Astrocyte of the hippocampus (primary cell): ENCODE measurements around the gene CSNK1G2.

ENCODE experiments used
- DNase-seq: peaks from one replicate; pipeline ENCODE4 v3.0.0; 2011; ENCODE audit warnings: low read depth, low spot score

Gene CSNK1G2

DNA sequence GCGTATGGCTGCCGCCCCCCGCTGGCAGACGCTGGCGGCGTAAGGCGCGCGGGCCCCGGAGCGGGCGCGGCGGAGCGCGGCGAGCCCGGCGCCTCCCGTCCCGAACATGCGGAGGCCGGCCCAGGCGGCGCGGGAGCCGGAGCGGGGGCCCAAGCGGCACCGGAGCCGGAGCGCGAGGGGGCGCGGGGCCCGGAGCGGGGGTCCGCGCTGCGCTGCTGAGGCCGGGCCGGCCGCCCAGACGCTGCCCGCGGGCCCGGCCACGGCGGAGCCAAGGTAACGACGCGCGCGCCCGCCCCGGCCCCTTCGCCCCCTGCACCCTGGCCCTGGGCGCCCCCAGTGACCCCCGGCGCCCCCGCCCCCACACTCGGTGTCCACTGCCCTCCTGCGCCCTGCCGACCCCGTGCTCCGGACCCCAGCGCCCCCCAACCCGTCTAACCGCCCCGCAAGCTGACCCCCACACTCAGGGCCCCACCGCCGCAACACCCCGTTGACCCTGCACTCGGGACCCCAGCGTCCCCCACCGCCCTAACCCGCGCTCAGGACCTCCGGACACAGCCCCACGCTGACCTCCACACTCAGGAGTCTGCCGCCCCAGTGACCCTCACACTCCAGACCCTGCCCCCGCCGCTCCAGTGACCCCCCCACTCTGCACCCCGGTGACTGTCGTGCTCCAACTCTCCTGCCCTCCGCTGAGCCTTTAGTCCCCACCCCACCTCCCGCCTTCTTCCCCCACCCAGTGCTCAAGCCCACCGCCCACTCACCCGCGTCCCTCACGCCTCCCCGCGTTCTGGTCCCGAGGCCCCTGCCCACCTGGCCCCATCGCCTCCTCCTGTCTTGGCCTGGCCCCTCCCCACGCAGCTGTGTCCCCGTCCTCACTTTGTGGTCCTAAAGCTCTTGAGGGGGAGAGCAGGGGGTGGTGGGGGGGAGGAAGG lies at the start of gene CSNK1G2:
TSS of gene CSNK1G2 (plus strand) at position 27 of the 932 bp plus-strand sequence. CDS start 28,601 bp downstream, outside the sequence.
- no peak for DNase-seq

DNA sequence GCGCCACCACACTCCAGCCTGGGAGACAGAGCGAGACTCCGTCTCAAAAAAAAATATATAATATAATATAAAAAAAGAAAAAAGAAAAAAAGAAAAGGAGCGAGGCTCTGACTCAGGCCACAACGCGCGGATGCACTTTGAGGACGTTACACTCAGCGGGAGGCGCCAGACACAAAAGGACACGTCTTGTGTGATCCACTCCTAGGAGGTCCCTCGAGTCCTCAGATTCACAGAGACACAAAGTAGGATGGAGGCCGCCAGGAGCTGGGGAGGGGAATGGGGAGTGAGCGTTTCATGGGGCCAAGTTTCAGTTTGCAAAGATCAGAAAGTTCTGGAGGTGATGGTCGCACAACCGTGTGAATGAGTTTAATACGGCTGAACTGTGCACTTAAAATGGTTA lies 47.2 kb upstream of the CSNK1G2 start:
- DNase-seq, result no peak

DNA sequence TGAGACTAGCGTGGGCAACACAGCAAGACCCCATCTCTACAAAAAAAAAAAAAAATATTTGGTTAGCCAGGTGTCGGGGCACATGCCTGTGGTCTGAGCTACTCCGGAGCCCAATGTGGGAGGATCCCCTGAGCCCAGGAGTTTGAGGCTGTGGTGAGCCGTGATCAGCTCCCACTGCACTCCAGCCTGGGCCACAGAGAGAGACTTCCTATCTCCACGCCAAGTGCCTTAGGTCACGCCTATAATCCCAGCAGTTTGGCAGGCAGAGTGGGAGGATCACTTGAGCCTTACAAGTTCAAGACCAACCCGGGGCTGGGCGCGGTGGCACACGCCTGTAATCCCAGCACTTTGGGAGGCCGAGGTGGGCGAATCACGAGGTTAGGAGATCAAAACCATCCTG lies 44.5 kb upstream of the CSNK1G2 start:
- DNase-seq, result no peak

DNA sequence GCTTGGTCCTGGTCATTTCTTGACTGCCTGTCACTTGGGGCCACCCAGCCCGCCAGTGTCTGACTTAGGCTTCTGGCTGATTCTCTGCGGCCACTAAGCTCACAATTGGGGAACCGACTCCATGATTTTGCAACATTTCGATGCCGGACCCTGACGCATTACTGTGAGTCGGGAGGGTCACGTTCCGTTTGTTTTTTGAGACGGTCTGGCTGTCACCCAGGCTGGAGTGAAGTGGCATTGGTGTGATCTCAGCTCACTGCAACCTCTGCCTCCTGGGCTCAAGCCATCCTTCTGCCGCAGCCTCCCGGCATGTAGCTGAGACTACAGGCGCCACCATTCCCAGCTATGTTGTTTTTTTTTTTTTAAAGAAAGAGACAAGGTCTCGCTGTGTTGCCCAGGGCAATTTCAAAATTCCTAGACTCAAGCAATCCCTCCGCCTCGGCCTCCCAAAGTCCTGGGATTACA lies 39.0 kb upstream of the CSNK1G2 start:
- no peak for DNase-seq

DNA sequence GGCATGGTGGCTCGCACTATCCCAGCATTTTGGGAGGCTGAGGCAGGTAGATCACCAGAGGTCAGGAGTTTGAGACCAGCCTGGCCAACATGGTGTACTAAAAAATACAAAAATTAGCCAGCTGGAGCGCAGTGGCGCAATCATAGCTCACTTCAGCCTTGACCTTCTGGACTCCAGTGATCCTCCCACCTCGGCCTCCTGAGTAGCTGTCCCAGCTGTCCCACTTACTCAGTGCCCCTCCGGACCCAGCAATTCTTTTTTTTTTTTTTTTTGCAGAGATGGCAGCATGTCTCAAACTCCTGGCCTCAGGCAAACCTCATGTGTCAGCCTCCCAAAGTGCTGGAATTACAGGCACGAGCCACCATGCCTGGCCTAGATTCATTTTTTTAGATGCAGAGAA lies 38.0 kb upstream of the CSNK1G2 start:
- DNase-seq, result no peak

DNA sequence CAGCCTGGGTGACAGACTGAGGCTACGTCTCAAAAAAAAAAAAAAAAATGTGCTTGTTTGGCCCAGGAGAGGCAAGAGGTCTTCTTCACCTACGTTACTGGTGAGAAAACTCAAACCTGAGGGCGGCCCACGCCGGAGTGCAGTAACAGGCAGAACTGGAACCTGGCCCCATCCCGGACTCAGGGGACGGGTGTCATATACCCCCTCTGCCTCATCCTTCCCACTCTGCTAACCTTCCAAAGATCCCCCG lies 36.2 kb upstream of the CSNK1G2 start:
- DNase-seq, result no peak

DNA sequence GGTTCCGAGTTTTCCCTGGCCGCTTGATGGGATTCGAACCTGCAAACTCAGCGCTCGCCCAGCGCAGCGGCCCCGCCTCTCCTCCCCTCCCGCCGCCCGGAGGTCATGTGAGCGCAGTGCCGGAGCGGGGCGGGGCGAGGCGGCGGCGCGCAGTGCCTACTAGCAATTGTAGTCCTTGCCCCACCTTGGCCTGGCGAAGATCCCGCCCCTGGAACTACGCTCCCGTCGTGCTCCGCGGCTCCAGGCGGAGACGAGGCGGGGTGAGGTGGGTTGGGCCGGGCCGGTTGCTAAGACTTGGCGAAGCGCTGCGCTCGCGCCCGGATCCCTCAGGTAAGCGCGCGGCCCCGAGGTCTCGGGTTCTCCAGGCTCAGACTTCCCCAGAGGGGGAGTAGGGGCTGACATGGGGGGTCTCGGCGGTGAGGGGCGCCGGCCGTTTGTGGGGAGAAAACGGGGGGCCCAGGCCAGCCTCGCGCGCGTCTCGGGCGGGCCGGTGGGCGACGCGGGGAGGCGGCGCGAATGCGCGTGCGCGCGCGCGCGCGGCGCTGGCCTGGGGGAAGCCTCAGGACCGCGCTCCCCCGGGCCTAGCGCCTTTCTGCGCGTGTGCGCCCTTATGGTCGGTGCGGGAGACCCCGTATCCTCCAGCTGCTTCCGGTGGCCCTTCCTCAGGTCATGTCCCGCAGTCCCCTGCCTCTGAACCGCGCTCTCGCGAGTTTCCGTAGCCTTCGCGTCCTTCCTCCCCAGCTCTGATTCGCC lies 35.7 kb upstream of the CSNK1G2 start, which contains the start of the genes ADAT3 and SCAMP4:
TSS of gene ADAT3 (plus strand) at position 290 of the 753 bp plus-strand sequence. CDS start 6,649 bp downstream, outside the sequence.
TSS of gene SCAMP4 (plus strand) at position 290 of the 753 bp plus-strand sequence. CDS start 9,621 bp downstream, outside the sequence.
- peak; percentile 100 for DNase-seq

DNA sequence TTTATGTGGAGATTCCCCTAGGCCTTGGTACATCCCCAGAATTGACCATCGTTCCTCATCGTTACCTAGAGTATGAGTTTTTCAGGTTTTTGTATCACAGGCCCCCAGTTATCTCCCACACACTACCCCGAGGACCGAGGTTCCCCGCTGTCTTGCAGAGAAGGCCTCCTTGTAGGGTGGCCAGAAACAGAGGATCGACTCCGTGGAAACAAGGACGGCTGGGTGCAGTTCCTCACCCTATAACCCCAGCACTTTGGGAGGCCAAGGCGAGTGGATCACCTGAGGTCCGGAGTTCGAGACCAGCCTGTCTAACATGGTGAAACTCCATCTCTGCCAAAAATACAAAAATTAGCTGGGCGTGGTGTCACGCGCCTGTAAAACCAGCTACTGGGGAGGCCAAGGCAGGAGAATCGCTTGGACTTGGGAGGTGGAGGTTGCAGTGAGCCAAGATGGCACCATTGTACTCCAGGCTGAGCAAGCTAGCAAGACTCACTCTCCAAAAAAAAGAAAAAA lies 35.1 kb upstream of the CSNK1G2 start:
- DNase-seq, result no peak

DNA sequence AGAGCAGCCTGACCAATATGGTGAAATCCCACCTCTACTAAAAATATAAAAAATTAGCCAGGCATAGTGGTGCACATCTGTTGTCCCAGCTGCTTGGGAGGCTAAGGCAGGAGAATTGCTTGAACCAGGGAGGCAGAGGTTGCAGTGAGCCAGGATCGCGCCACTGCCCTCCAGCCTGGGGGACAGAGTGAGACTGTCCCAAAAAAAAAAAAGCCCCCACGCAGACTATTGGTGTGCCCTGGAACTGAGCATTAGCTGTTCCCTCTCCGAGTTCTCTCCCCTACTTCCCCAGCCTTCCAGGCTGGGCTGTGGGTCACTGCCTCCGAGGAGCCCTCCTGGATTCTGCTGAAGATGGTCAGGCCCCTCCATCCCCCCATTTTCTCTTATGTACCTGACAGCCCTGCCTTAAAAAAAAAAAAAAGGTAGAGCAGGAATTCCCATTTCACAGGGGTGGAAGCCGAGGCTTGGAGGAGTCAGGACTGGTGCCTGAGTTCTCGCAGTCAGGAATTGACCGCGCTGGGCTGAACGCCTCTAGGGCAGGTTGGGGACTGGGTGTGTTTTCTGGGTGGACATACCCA lies 33.9 kb upstream of the CSNK1G2 start:
- no peak for DNase-seq

DNA sequence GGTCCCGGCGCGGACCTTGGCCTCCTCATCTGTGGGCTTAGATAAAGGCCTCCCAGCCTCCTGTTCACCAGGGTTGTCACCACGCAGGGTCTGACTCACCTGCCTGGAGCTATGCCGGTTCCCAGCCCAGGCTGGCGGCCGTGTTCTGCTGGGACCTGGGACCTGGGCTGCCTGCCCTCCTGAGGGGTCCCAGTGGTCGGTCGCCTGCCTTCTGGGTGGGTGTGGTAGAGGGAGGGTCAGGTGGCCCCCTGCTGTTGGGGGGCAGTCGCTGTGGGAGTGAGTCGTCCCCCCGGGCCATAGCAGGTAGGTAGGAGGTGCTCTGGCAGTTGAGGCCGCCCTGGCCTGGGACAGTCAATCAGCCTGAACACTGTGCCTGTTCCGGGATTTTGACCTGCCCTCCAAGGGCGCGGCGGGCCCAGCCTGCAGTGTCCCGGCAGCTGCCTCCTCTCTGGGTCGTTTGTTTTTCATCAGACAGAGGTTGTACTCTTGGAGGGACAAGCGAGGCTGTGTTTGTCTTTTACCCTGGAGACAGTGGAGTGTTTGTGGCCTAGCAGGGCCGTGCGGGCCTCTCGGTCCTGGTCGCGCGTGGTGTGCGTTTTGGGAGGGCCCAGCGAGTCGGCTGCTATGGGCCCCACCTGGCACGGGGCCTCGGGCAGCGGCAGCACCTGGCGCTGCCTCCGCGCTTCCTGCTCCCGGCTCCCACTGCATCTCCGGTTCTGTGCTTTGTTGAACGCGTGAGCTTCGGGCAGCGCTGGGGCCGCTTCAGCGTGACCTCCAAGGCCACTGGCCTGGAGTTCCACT lies 33.2 kb upstream of the CSNK1G2 start:
- DNase-seq, result no peak

DNA sequence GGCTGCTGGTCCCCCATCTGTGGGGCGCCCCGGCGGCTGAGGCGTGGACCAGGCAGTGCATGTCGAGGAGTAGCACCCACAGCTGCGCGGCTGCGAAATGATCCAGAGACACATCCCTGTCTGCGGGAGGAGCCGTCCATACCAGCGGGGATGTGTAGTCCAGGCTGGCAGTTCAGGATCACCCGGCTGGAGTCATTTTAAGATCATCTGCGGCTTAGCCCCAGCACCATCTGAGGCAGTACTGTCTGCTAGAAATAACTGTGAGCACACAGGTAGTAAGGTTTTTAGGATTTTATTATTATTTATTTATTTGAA lies 32.7 kb upstream of the CSNK1G2 start:
- no peak for DNase-seq

DNA sequence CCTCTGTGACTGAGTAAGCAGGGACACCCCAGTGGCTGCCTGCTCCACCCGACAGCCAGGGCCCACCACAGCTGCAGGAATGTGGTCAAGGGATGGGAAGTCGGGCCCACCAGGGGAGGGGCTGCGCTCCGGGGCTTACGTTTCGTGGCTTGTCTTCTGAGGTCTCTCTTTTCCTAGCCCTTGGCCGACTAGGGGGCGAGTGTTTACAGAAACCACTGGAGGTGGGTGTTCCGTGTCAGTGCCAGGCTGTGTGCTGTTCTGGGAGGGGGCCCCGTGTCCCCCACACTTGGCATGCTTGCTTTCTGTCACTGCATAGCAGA lies 31.3 kb upstream of the CSNK1G2 start:
- DNase-seq, result no peak

DNA sequence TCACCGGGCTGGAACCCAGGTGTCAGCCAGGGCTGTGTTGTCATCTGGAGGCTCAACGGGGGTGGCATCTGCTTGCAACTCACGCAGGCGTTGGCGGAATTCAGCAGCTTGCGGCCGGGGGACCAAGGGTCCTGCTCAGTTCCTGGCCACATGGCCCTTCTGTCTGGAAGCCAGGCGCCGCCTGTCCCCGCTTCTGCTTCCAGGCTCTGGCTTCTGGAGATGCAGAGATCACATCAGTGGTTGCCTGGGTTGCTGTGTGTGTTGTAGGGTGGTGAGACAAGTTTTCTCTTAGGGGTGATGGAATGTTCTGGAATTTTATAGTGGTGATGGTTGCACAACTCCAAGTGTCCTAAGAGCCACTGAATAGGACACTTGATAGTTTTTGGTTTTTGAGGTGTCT lies 30.8 kb upstream of the CSNK1G2 start:
- no peak for DNase-seq

DNA sequence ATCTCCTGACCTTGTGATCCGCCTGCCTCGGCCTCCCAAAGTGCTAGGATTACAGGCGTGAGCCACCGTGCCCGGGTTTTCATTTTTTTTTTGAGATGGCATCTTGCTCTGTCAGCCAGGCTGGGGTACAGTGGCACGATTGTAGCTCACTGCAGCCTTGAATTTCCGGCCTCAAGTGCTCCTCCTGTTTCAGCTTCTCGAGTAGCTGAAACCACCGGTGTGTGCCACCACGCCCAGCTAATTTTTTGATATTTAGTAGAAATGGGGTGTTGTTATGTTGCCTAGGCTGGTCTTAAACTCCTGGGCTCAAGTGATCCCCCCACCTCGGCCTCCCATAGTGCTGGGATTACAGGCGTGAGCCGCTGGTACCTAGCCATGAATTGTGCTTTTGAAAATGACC lies 29.9 kb upstream of the CSNK1G2 start:
- DNase-seq, result no peak

DNA sequence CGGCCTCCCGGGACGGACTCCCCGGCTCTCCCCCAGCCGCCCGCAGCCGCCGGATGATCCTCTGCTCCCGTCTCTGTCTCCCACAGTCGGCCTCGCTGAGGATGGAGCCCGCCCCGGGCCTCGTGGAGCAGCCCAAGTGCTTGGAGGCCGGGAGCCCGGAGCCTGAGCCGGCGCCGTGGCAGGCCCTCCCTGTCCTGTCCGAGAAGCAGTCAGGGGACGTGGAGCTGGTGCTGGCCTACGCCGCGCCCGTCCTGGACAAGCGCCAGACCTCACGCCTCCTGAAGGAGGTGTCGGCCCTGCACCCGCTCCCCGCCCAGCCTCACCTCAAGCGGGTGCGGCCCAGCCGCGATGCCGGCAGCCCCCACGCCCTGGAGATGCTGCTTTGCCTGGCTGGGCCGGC lies 29.0 kb upstream of the CSNK1G2 start:
- DNase-seq, result no peak

DNA sequence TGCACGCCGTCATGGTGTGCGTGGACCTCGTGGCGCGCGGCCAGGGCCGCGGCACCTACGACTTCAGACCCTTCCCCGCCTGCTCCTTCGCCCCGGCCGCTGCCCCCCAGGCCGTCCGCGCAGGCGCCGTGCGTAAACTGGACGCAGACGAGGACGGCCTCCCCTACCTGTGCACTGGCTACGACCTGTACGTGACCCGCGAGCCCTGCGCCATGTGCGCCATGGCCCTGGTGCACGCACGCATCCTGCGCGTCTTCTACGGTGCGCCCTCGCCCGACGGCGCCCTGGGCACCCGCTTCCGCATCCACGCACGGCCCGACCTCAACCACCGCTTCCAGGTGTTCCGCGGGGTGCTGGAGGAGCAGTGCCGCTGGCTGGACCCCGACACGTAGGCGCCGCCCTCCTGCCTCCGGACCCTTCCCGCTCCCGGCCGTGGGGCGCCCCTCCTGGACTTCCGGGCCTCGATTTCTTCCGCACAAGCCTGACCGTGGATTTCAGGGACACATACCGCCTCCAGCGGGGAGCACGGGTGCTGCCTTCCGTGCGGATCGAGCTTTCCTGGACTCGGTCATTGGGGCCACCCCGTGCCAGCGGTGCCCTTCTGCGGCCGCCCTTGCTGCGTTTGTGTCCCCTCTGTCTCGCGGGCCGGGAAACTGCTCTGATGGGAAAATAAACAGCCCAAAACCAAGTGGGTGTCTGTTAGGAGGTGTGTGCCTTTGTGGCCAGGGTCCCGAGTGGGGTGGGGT lies 28.0 kb upstream of the CSNK1G2 start:
- no peak for DNase-seq

DNA sequence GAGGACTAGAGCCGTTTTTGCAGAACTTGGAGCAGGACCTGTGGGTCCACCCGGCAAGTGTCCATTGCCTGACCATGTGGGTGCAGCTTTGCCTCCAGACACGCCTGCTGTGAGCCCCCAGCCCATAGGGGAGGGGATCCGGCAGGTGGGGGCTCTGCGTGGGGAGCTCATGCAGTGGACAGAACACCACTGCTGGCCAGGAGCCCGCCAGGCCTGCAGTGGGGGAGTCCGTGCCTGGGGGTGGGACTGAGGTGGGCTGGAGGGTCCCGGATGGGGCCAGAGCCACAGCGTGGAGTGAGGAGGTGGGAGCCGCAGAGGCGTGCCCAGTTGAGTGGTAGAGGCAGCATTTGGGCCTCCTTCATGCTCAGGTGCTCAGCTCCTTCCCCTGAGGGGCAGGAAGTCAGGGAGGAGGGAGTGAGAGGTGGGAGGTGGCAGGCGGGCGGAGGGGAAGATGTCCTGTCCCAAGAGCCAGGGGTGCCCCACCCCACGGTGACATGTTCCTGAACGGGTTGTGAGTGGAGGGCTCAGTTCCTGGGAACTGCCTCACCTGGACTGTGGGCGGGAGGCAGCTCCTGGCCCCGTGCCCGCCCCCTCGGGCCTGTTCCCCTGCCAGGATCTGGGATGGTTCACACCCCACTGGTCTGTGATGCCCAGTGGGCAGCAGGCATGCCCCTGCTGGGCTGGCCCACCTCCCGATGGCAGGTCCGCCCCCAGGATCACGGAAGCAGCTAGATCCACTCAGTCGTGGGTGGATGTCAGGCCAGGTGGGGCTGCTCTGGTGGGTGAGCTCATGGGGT lies 27.0 kb upstream of the CSNK1G2 start:
- DNase-seq, result no peak

DNA sequence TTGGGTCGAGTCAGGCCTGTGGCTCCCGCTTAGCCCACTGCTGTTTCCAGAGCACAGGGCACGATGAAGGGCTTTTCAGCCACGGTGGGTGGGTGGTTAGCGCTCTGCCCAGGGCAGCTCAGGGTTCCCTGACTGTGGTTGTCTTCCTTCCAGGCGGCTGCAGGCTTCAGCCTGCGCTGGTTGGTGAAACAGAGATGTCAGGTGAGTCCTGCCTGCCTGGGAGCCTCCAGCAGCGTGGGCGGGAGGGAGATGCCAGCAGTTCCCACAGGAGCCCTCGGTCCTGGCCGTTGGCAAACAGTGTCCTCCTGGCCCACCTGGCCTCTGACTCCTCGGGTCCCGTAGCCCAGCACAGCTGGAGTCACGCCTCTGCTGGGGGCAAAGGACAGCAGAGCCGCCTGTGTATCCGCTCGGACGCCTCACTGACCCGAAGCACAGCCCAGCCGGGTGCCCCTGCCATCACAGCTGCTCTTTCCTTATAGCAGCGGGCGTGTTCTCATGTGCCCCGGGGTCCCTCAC lies 26.1 kb upstream of the CSNK1G2 start:
- DNase-seq, result no peak

DNA sequence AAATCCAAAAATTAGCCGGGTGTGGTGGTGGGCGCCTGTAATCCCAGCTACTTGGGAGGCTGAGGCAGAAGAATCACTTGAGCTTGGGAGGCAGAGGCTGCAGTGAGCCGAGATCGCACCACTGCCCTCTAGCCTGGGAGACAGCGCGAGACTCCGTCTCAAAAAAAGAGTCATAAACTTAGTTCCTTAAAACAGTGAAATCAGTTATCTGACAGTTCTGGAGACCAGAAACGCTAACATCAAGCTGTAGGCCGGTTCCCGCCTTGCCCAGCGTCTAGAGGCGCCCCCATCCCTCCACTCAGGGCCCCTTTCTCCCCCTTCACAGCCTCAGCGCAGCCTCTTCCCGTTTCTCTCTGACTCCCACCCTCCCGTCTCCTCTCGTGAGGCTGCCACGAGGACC lies 23.8 kb upstream of the CSNK1G2 start:
- no peak for DNase-seq

DNA sequence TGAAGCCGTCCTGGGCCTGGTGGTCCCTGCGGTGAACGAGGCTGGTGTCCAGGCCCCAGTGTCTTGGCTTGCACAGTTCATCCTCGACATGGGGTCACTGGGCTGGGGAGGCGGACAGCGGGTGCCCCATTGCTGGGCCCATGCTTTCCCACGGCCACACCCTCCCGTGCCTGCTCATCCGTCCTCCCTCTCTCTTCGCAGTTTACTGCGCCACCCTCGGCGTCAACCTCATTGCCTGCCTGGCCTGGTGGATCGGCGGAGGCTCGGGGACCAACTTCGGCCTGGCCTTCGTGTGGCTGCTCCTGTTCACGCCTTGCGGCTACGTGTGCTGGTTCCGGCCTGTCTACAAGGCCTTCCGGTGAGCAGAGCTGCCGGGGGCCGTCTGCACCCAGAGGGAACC lies 23.0 kb upstream of the CSNK1G2 start:
- DNase-seq, result no peak
